Naive B cell (primary cell): ENCODE measurements around the gene LAMA2. TPM values are rescaled to one million over a fixed set of nuclear protein-coding genes. Genes with fewer than 3 reads are reported as not detected.
A peak's percentile ranks its signal among the peaks of the same experiment; 100 is the strongest.

Experiments
- ATAC-seq, 2 donors: fragments of 150-1000 bp; cut with Tn5 transposase; 2 replicates each; pipeline ENCODE4 v1.10.0; 2021; ENCODE audit warnings: low read depth in 2 of 2, mild to moderate bottlenecking in 2 of 2, moderate library complexity in 2 of 2
- DNase-seq: peaks from one replicate; pipeline ENCODE4 v3.0.0; 2022
- H3K27ac Mint-ChIP-seq, 6 donors: one replicate each; pipeline ENCODE4 v1.8.0; 2020 to 2022; ENCODE audit warnings: mild to moderate bottlenecking in 6 of 6, mixed read lengths in 6 of 6, moderate library complexity in 5 of 6, inconsistent platforms in 2 of 6
- H3K27me3 Mint-ChIP-seq, 3 donors: one replicate each; pipeline ENCODE4 v1.8.0; 2021 to 2022; ENCODE audit warnings: mixed read lengths in 3 of 3, mild to moderate bottlenecking in 1 of 3
- H3K36me3 Mint-ChIP-seq, 2 donors: one replicate each; pipeline ENCODE4 v1.8.0; 2020 to 2022; ENCODE audit warnings: mixed read lengths in 2 of 2, inconsistent platforms in 1 of 2, mild to moderate bottlenecking in 1 of 2
- H3K4me1 Mint-ChIP-seq, 3 donors: one replicate each; pipeline ENCODE4 v1.8.0; 2020 to 2022; ENCODE audit warnings: mixed read lengths in 3 of 3, inconsistent platforms in 1 of 3, mild to moderate bottlenecking in 1 of 3, moderate library complexity in 1 of 3
- H3K4me3 Mint-ChIP-seq, 8 donors: one replicate each; pipeline ENCODE4 v1.8.0; 2020 to 2022; ENCODE audit warnings: mild to moderate bottlenecking in 8 of 8, mixed read lengths in 8 of 8, moderate library complexity in 8 of 8, inconsistent platforms in 2 of 8
- H3K9me3 Mint-ChIP-seq, 7 donors: one replicate each; pipeline ENCODE4 v1.8.0; 2020 to 2022; ENCODE audit warnings: mixed read lengths in 7 of 7, mild to moderate bottlenecking in 5 of 7, inconsistent platforms in 2 of 7, moderate library complexity in 1 of 7
- polyA plus RNA-seq, 6 donors: library from polyadenylated mRNA; unstranded; fragments of 300-500 nt; fragmentation: Illumina TruSeq; gene quantifications; one replicate each; pipeline ENCODE4 v1.2.3, GENCODE V29; 2021; ENCODE audit warnings: low read depth in 6 of 6

LAMA2 gene
- polyA plus RNA-seq, 6 donors from 2014 or later = 0.28 TPM; not detected in 5

- Mint-ChIP-seq H3K27me3 (no peaks in the 10 kb centered on the region), H3K9me3 (peaks cover 0 to 6% (median 0%) of the 10 kb centered on the region in 7 donors), H3K4me3 (no peak overlapping the region), H3K36me3 (no peaks in the 10 kb centered on the region), H3K27ac (no peak overlapping the region), H3K4me1 (no peaks in the 10 kb centered on the region)
- ATAC-seq (no peak), DNase-seq (no peak)
These were observed 8.1 kb upstream of the LAMA2 start for GRCh38 chr6:128874863-128875262.

- Mint-ChIP-seq H3K9me3 (peaks cover 0 to 3% (median 0%) of the 10 kb centered on the region in 7 donors), H3K27ac (no peak overlapping the region), H3K27me3 (peaks cover 10 to 17% (median 16%) of the 10 kb centered on the region in 3 donors), H3K36me3 (no peaks in the 10 kb centered on the region), H3K4me3 (peak overlapping the region in 1 of 8 donors; percentile 5), H3K4me1 (peaks cover 0 to 6% (median 0%) of the 10 kb centered on the region in 3 donors)
- ATAC-seq = no peak
- no peak for DNase-seq
These were observed 378 bp upstream of the LAMA2 start for GRCh38 chr6:128882560-128882959.

- peaks cover 0 to 3% (median 0%) of the 10 kb centered on the region in 7 donors for H3K9me3 Mint-ChIP-seq
- no peak overlapping the region for H3K27ac Mint-ChIP-seq
- DNase-seq (no peak), ATAC-seq (no peak)
- H3K4me1 Mint-ChIP-seq = peaks cover 0 to 6% (median 0%) of the 10 kb centered on the region in 3 donors
- peaks cover 10 to 17% (median 16%) of the 10 kb centered on the region in 3 donors for H3K27me3 Mint-ChIP-seq
- H3K36me3 Mint-ChIP-seq = no peaks in the 10 kb centered on the region
- no peak overlapping the region for H3K4me3 Mint-ChIP-seq
These were observed 968 bp downstream of the LAMA2 start for GRCh38 chr6:128883906-128884305.

- ATAC-seq (no peak), DNase-seq (no peak)
- no peak overlapping the region for H3K27ac Mint-ChIP-seq
- H3K9me3 Mint-ChIP-seq = peaks cover 0 to 3% (median 0%) of the 10 kb centered on the region in 7 donors
- no peaks in the 10 kb centered on the region for H3K36me3 Mint-ChIP-seq
- no peak overlapping the region for H3K4me3 Mint-ChIP-seq
- peaks cover 0 to 6% (median 0%) of the 10 kb centered on the region in 3 donors for H3K4me1 Mint-ChIP-seq
- H3K27me3 Mint-ChIP-seq = peaks cover 10 to 17% (median 16%) of the 10 kb centered on the region in 3 donors
These were observed 2.4 kb downstream of the LAMA2 start for GRCh38 chr6:128885381-128885780.

- Mint-ChIP-seq H3K36me3 (no peaks in the 10 kb centered on the region), H3K9me3 (peaks cover 0 to 3% (median 0%) of the 10 kb centered on the region in 7 donors), H3K4me1 (peaks cover 0 to 6% (median 0%) of the 10 kb centered on the region in 3 donors), H3K4me3 (no peak overlapping the region), H3K27me3 (peaks cover 10 to 17% (median 16%) of the 10 kb centered on the region in 3 donors), H3K27ac (no peak overlapping the region)
- ATAC-seq (no peak), DNase-seq (no peak)
These were observed 3.8 kb downstream of the LAMA2 start for GRCh38 chr6:128886706-128887105.

GRCh38 chr6:128888444-128889175 lies 5.7 kb downstream of the LAMA2 start:
- Mint-ChIP-seq H3K27ac (peak overlapping the region in 1 of 6 donors; percentile 12), H3K4me3 (no peak overlapping the region), H3K27me3 (peaks cover 0 to 4% (median 0%) of the 10 kb centered on the region in 3 donors), H3K36me3 (no peaks in the 10 kb centered on the region), H3K9me3 (peaks cover 0 to 3% (median 0%) of the 10 kb centered on the region in 7 donors), H3K4me1 (no peaks in the 10 kb centered on the region)
- no peak for DNase-seq
- ATAC-seq = no peak

GRCh38 chr6:128889870-128890269 lies 6.9 kb downstream of the LAMA2 start:
- Mint-ChIP-seq H3K27me3 (peaks cover 0 to 4% (median 0%) of the 10 kb centered on the region in 3 donors), H3K27ac (peak overlapping the region in 1 of 6 donors; percentile 4), H3K9me3 (peaks cover 0 to 3% (median 0%) of the 10 kb centered on the region in 7 donors), H3K36me3 (no peaks in the 10 kb centered on the region), H3K4me3 (no peak overlapping the region), H3K4me1 (no peaks in the 10 kb centered on the region)
- DNase-seq = no peak
- no peak for ATAC-seq

GRCh38 chr6:128892079-128892478 lies 9.1 kb downstream of the LAMA2 start:
- no peak overlapping the region for H3K27ac Mint-ChIP-seq
- H3K27me3 Mint-ChIP-seq = no peaks in the 10 kb centered on the region

GRCh38 chr6:128899341-128900050 lies 16.6 kb downstream of the LAMA2 start:
- Mint-ChIP-seq H3K4me1 (no peaks in the 10 kb centered on the region), H3K36me3 (no peaks in the 10 kb centered on the region), H3K9me3 (no peaks in the 10 kb centered on the region), H3K4me3 (no peak overlapping the region), H3K27me3 (no peaks in the 10 kb centered on the region), H3K27ac (no peak overlapping the region)
- DNase-seq (no peak), ATAC-seq (no peak)

More at GRCh38 chr6:128892079-128892478, 9.1 kb downstream of the LAMA2 start:
- Mint-ChIP-seq H3K4me3 (no peak overlapping the region), H3K36me3 (no peaks in the 10 kb centered on the region), H3K4me1 (no peaks in the 10 kb centered on the region), H3K9me3 (no peaks in the 10 kb centered on the region)
- DNase-seq (no peak), ATAC-seq (no peak)

- DNase-seq = no peak
- ATAC-seq = no peak
- no peaks in the 10 kb centered on the region for H3K36me3 Mint-ChIP-seq
- no peak overlapping the region for H3K4me3 Mint-ChIP-seq
- no peaks in the 10 kb centered on the region for H3K27me3 Mint-ChIP-seq
- no peaks in the 10 kb centered on the region for H3K9me3 Mint-ChIP-seq
- H3K4me1 Mint-ChIP-seq = no peaks in the 10 kb centered on the region
- H3K27ac Mint-ChIP-seq = no peak overlapping the region
These were observed 20.8 kb downstream of the LAMA2 start for GRCh38 chr6:128903715-128904114.

- Mint-ChIP-seq H3K4me3 (no peak overlapping the region), H3K27me3 (no peaks in the 10 kb centered on the region), H3K4me1 (no peaks in the 10 kb centered on the region), H3K9me3 (peaks cover 0 to 4% (median 0%) of the 10 kb centered on the region in 7 donors), H3K36me3 (no peaks in the 10 kb centered on the region), H3K27ac (no peak overlapping the region)
- DNase-seq (no peak), ATAC-seq (no peak)
These were observed 31.1 kb downstream of the LAMA2 start for GRCh38 chr6:128914051-128914450.

GRCh38 chr6:128918886-128919285 lies 35.9 kb downstream of the LAMA2 start:
- Mint-ChIP-seq H3K27ac (no peak overlapping the region), H3K4me1 (no peaks in the 10 kb centered on the region), H3K4me3 (no peak overlapping the region), H3K9me3 (peaks cover 0 to 4% (median 1%) of the 10 kb centered on the region in 7 donors), H3K27me3 (no peaks in the 10 kb centered on the region), H3K36me3 (no peaks in the 10 kb centered on the region)
- ATAC-seq = no peak
- DNase-seq = no peak

- Mint-ChIP-seq H3K36me3 (no peaks in the 10 kb centered on the region), H3K9me3 (peaks cover 0 to 6% (median 1%) of the 10 kb centered on the region in 7 donors), H3K27ac (no peak overlapping the region), H3K27me3 (no peaks in the 10 kb centered on the region), H3K4me1 (no peaks in the 10 kb centered on the region), H3K4me3 (no peak overlapping the region)
- ATAC-seq = no peak
- DNase-seq = no peak
These were observed 36.7 kb downstream of the LAMA2 start for GRCh38 chr6:128919412-128920180.
